ENCODE measurements around the gene SRPK2.

Gene SRPK2

GRCh38 chr7:105097619-105098018 is 291.1 kb downstream of the SRPK2 start:
- DNase-seq (ENCODE audit: low spot score) = no peak

DNA sequence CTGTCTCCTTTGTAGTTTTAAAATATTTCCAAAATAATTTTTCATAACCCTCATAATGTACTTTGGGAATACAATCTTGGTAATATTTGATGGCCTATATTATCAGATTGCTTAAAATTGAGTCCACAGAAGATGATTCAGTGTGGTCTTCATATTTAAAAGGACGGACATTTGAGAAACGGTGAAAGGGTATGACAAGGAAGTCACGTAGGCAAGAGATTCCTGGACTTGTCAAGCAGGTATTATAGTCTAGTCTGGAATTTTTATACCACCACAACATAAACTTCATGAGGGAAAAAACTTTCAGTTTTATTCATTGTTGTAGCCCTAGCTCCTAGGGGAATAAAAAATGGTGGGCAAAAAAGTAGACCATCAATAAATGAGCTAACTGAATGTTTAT is 292.4 kb downstream of the SRPK2 start:
- DNase-seq (ENCODE audit: low spot score) = no peak

DNA sequence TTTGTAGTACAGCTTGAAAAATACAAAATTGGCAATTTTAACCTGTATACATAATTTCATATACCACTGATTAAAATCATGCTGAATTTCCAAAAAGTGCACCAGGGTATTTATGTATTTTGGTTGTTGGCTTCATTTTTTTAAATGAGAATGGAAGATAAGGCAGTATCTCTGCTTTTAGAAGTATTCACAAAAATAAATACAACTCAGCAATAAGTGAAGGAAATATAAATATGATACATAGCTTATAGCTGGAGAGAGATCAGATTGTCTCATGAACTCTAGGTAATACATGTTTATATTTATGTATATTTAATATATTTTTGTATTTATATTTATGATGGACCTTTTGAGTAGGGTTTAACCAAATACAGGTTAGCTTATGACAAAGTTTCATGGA is 293.8 kb downstream of the SRPK2 start:
- no peak for DNase-seq (ENCODE audit: low spot score)

GRCh38 chr7:105088456-105088855 is 300.3 kb downstream of the SRPK2 start:
- DNase-seq (ENCODE audit: low spot score) = no peak

DNA sequence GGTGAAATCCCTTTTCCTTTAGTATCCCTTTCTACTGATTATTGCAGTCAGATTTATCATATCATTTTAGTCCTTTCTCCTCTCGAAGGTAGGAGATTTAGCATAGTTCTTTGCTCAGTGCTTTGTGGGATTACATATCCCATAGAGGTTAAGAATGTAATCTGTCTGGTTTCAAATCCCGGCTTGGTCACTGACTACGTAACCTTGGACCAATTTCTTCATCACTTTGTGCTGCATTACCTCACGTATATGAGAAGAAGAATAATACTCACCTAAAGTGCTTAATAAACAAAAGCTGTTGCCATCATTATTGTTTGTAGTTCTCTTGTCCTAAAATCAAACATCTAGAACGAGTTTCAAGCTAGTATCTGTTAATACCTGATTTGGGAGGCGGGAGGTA is 300.7 kb downstream of the SRPK2 start:
- no peak for DNase-seq (ENCODE audit: low spot score)

DNA sequence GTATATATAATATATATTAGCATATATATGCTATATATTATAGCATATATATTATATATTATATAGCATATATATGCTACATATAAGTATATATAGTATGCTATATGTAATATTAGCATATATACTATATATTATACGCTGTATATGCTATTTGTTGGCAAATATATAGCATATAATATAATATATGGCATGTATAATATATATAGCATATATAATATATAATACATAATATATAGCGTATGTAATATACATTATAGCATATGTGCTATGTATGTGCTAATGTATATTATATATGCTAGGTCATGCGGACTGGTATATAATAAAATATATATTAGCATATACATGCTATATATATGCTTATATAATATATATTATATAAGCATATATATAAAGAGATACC is 301.9 kb downstream of the SRPK2 start:
- DNase-seq (ENCODE audit: low spot score) = no peak

GRCh38 chr7:105084581-105084980 is 304.1 kb downstream of the SRPK2 start:
- DNase-seq (ENCODE audit: low spot score) = no peak

- no peak for DNase-seq (ENCODE audit: low spot score)
These were observed 309.4 kb downstream of the SRPK2 start for GRCh38 chr7:105079348-105079747.

DNA sequence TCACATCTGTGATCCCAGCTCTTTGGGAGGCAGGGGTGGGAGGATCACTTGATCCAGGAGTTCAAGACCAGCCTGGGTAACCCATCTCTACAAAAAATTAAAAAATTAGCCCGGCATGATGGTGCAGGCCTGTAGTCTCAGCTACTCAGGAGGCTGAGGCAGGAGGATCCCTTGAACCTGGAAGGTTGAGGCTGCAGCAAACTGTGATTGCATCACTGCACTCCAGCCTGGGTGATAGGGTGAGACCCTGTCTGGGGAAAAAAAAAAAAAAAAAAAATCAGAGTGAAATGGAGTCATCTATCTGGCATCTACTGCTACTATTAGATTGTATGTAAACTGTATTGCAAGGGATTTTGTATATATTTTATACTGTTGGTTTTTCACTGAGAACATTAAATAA is 315.6 kb downstream of the SRPK2 start:
- DNase-seq (ENCODE audit: low spot score) = no peak

DNA sequence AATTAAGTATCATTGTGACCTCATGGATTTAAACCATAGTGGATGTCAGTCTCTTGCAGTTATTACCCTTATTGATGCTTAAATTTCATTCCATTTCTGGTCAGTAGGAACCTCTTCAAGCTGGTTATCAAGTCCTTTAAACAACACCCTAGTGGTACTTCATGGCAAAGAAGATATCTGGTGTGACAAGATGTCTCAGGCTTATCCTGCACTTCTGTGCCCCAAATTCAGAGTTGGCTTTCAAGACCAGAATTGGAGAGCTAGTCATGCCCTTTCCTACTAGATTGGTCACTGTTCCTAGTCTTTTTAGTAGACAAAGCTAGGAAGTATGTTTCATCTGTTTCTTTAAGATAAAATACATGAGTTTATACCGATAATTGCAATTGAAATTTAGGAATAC is 319.8 kb downstream of the SRPK2 start:
- DNase-seq (ENCODE audit: low spot score) = no peak

- no peak for DNase-seq (ENCODE audit: low spot score)
These were observed 321.0 kb downstream of the SRPK2 start for GRCh38 chr7:105067691-105068090.

Measured in D341Med (cell line).